Left lung (tissue), 10 donors: ENCODE results near the gene PTPN11. TPM values are rescaled to one million over a fixed set of nuclear protein-coding genes. Genes with fewer than 3 reads are reported as not detected.
"Not testable (repeated sequence)": the region's sequence is repeated elsewhere in the genome, so short reads cannot be mapped to it uniquely, and the experiment has no call there.

Source experiments
- ATAC-seq: fragments of 200-7000 bp; cut with Tn5 transposase; one replicate; pipeline ENCODE4 v1.9.1; 2020; ENCODE audit warnings: moderate library complexity
- DNase-seq, 4 donors: peaks; one replicate each; pipeline ENCODE4 v3.0.0-alpha.2; 2013 to 2020
- H3K27ac ChIP-seq, 2 donors: fragments of 200-600 bp; sonication (generic) in 1 of 2; one replicate each; pipeline versions ENCODE4 v1.5.0 to v1.8.0; 2020 to 2021
- H3K27me3 ChIP-seq, 2 donors: fragments of 200-600 bp; sonication (generic) in 1 of 2; one replicate each; pipeline versions ENCODE4 v1.5.0 to v1.8.0; 2020 to 2021
- H3K36me3 ChIP-seq, 2 donors: fragments of 200-600 bp; sonication (generic) in 1 of 2; one replicate each; pipeline versions ENCODE4 v1.5.0 to v1.8.0; 2020 to 2021
- H3K4me1 ChIP-seq, 2 donors: fragments of 200-600 bp; one replicate each; pipeline ENCODE4 v1.8.0; 2021
- H3K4me3 ChIP-seq, 2 donors: fragments of 200-600 bp; sonication (generic) in 1 of 2; one replicate each; pipeline versions ENCODE4 v1.5.0 to v1.8.0; 2020 to 2021; ENCODE audit warnings: mild to moderate bottlenecking in 1 of 2
- H3K9me3 ChIP-seq, 2 donors: fragments of 200-600 bp; sonication (generic) in 1 of 2; one replicate each; pipeline versions ENCODE4 v1.5.0 to v1.8.0; 2020 to 2021
- CTCF ChIP-seq, 2 donors: fragments of 200-600 bp; sonication (generic) in 1 of 2; IDR thresholded peaks; one replicate each; pipeline versions ENCODE4 v1.5.0 to v1.8.0; 2021; ENCODE audit warnings: antibody characterized with exemption in 2 of 2
- intact Hi-C, 2 donors: fragments of 100-400 bp; cut with DNase I; formaldehyde crosslinking; loops; one replicate each; pipeline versions ENCODE4 v1.11.2 to v1.14.2; 2022
- polyA plus RNA-seq, 6 donors: library from polyadenylated mRNA; unstranded; fragments of 120-200 nt; gene quantifications; one replicate each; pipeline ENCODE4 v1.2.1, GENCODE V29; 2013; ENCODE audit not compliant: insufficient read length in 6 of 6
- total RNA-seq, 2 donors: library from RNA; stranded (reverse); fragmentation: NEBNext Ultra II Directional; extraction: Animal tissue kit (Norgen Biotek cat#: 25700); gene quantifications; one replicate each; pipeline ENCODE4 v1.2.1, GENCODE V29; 2021
- donor health status: DM: no; HTN: yes; CAD: no.
- donor health status: DM: no; HTN: no; CAD: no.

PTPN11 gene
- total and polyA plus RNA-seq, 8 donors, result 56.5 to 118 (median 64.4) TPM

GRCh38 chr12:112382866-112383265 is 35.9 kb upstream of the PTPN11 start:
- no peak for TF ChIP-seq CTCF (IDR thresholded peaks at IDR 0.05)
- H3K27ac ChIP-seq, result peak overlapping the region; percentile 82 to 83
- peak overlapping the region; percentile 83 to 87 for H3K4me3 ChIP-seq
- intact Hi-C loops, result loop anchor here in 1 of 2 donors (10.0 kb wide), 1 partner anchor 188 kb away; no protein-coding TSS in a partner anchor
- H3K27me3 ChIP-seq, result peaks cover 0 to 2% of the 10 kb centered on the region in 2 donors
- DNase-seq (no peak), ATAC-seq (no peak)
- H3K4me1 ChIP-seq, result peaks cover 10 to 44% of the 10 kb centered on the region in 2 donors
- H3K36me3 ChIP-seq, result no peaks in the 10 kb centered on the region
- no peaks in the 10 kb centered on the region for H3K9me3 ChIP-seq

GRCh38 chr12:112386726-112387125 is 32.0 kb upstream of the PTPN11 start:
- Histone ChIP-seq H3K27ac (no peak overlapping the region), H3K27me3 (peaks cover 0 to 6% of the 10 kb centered on the region in 2 donors), H3K4me1 (peaks cover 5 to 21% of the 10 kb centered on the region in 2 donors), H3K4me3 (no peak overlapping the region), H3K36me3 (no peaks in the 10 kb centered on the region), H3K9me3 (no peaks in the 10 kb centered on the region)
- TF ChIP-seq CTCF (IDR thresholded peaks at IDR 0.05), result no peak
- ATAC-seq (no peak), DNase-seq (peak in 1 of 4 donors; percentile 74)
- intact Hi-C loops, result loop anchor here in 1 of 2 donors (10.0 kb wide), 1 partner anchor 192 kb away; no protein-coding TSS in a partner anchor

GRCh38 chr12:112389228-112389627 is 29.5 kb upstream of the PTPN11 start:
- intact Hi-C loops, result loop anchor here in 1 of 2 donors (10.0 kb wide), 1 partner anchor 194 kb away; no protein-coding TSS in a partner anchor
- ATAC-seq (no peak), DNase-seq (no peak)
- no peaks in the 10 kb centered on the region for H3K9me3 ChIP-seq
- peaks cover 0 to 6% of the 10 kb centered on the region in 2 donors for H3K27me3 ChIP-seq
- H3K4me1 ChIP-seq, result peaks cover 0 to 16% of the 10 kb centered on the region in 2 donors
- no peak overlapping the region for H3K4me3 ChIP-seq
- no peak for TF ChIP-seq CTCF (IDR thresholded peaks at IDR 0.05)
- no peak overlapping the region for H3K27ac ChIP-seq
- H3K36me3 ChIP-seq, result no peaks in the 10 kb centered on the region

GRCh38 chr12:112389922-112390654 is 28.7 kb upstream of the PTPN11 start:
- ATAC-seq, DNase-seq, H3K36me3 ChIP-seq, H3K27ac ChIP-seq, H3K27me3 ChIP-seq, H3K4me3 ChIP-seq, H3K9me3 ChIP-seq: not testable (repeated sequence)
- peaks cover 0 to 16% of the 10 kb centered on the region in 2 donors for H3K4me1 ChIP-seq
- intact Hi-C loops, result loop anchor here in 1 of 2 donors (10.0 kb wide), 1 partner anchor 195 kb away; no protein-coding TSS in a partner anchor

- Histone ChIP-seq H3K36me3 (no peaks in the 10 kb centered on the region), H3K9me3 (no peaks in the 10 kb centered on the region), H3K4me1 (no peaks in the 10 kb centered on the region), H3K27me3 (no peaks in the 10 kb centered on the region), H3K4me3 (no peak overlapping the region), H3K27ac (no peak overlapping the region)
- no peak for ATAC-seq
- no peak for DNase-seq
- no peak for TF ChIP-seq CTCF (IDR thresholded peaks at IDR 0.05)
- intact Hi-C loops, result no loop called here
Measured at GRCh38 chr12:112393328-112393727, 25.4 kb upstream of the PTPN11 start.
